HTERT RPE-1 (cell line): Measurements from ENCODE around the gene FIGN.

Experiments
- in situ Hi-C: fragments of 300-500 bp; cut with MboI; formaldehyde crosslinking; loops from 4 replicates; pipeline ENCODE4 v1.14.3; 2020; ENCODE audit warnings: low sequenced_read_pairs

Gene FIGN

GRCh38 chr2:163711258-163711657, 24.6 kb downstream of the FIGN start:
- in situ Hi-C loops = no loop called here

- in situ Hi-C loops = no loop called here
Observed at GRCh38 chr2:163709270-163709669, 26.5 kb downstream of the FIGN start.

- in situ Hi-C loops = no loop called here
Observed at GRCh38 chr2:163708265-163708664, 27.5 kb downstream of the FIGN start.

GRCh38 chr2:163703386-163703785, 32.4 kb downstream of the FIGN start:
- in situ Hi-C loops = no loop called here

GRCh38 chr2:163701399-163702195, 34.2 kb downstream of the FIGN start:
- in situ Hi-C loops = no loop called here

GRCh38 chr2:163698857-163699256, 37.0 kb downstream of the FIGN start:
- in situ Hi-C loops = no loop called here

GRCh38 chr2:163697846-163698637, 37.8 kb downstream of the FIGN start:
- in situ Hi-C loops = no loop called here

- in situ Hi-C loops = no loop called here
Observed at GRCh38 chr2:163697429-163697828, 38.4 kb downstream of the FIGN start.

- in situ Hi-C loops = no loop called here
Observed at GRCh38 chr2:163693484-163693883, 42.3 kb downstream of the FIGN start.

- in situ Hi-C loops = no loop called here
Observed at GRCh38 chr2:163692611-163693482, 43.0 kb downstream of the FIGN start.

GRCh38 chr2:163692081-163692480, 43.7 kb downstream of the FIGN start:
- in situ Hi-C loops = no loop called here

- in situ Hi-C loops = no loop called here
Observed at GRCh38 chr2:163690896-163691295, 44.9 kb downstream of the FIGN start.

- in situ Hi-C loops = no loop called here
Observed at GRCh38 chr2:163687217-163687616, 48.6 kb downstream of the FIGN start.

- in situ Hi-C loops = no loop called here
Observed at GRCh38 chr2:163686289-163686688, 49.5 kb downstream of the FIGN start.

GRCh38 chr2:163682695-163683094, 53.1 kb downstream of the FIGN start:
- in situ Hi-C loops = no loop called here

- in situ Hi-C loops = no loop called here
Observed at GRCh38 chr2:163681745-163682144, 54.1 kb downstream of the FIGN start.

GRCh38 chr2:163675388-163675787, 60.4 kb downstream of the FIGN start:
- in situ Hi-C loops = no loop called here

- in situ Hi-C loops = no loop called here
Observed at GRCh38 chr2:163673522-163673921, 62.3 kb downstream of the FIGN start.

GRCh38 chr2:163670929-163671328, 64.9 kb downstream of the FIGN start:
- in situ Hi-C loops = no loop called here

GRCh38 chr2:163669506-163669905, 66.3 kb downstream of the FIGN start:
- in situ Hi-C loops = no loop called here
